IMR-90 (cell line): ENCODE data around the gene ADAMTSL1. TPM values are rescaled to one million over a fixed set of nuclear protein-coding genes. Genes with fewer than 3 reads are reported as not detected.

Source experiments
- ATAC-seq: fragments of 200-7000 bp; cut with Tn5 transposase; 2 replicates; pipeline ENCODE4 v1.9.1; 2020; ENCODE audit warnings: low read depth, mild to moderate bottlenecking, moderate library complexity
- BruUV-seq: library from RNA; stranded (reverse); fragments of 400-500 nt; replicated peaks from 2 replicates; lab custom pipeline; 2021; lab: Mats Ljungman, UMichigan
- CTCF ChIA-PET: fragments of 300-600 bp; formaldehyde crosslinking; extraction: SDS; loops from one replicate; lab custom pipeline; 2021; ENCODE audit warnings: antibody characterized with exemption; lab: Yijun Ruan, JAX
- POLR2A ChIA-PET: fragments of 300-600 bp; sonication (Branson Sonifier 250); formaldehyde crosslinking; loops from one replicate; lab custom pipeline; 2022; ENCODE audit warnings: antibody characterized with exemption; ENCODE audit not compliant: unreplicated experiment; lab: Charles Lee
- DNase-seq: peaks from one replicate; pipeline ENCODE4 v3.0.0; 2013
- H2AFZ ChIP-seq: replicated peaks from 2 replicates; pipeline ENCODE3; 2013; ENCODE audit warnings: low read length, mild to moderate bottlenecking; ENCODE audit not compliant: poor library complexity
- H2AK5ac ChIP-seq: 2 replicates; pipeline ENCODE4 v1.6.1; 2013; ENCODE audit warnings: low read depth, low read length, inconsistent platforms
- H2AK9ac ChIP-seq: replicated peaks from 2 replicates; pipeline ENCODE3; 2013; ENCODE audit warnings: mild to moderate bottlenecking, low read depth, low read length, moderate library complexity; ENCODE audit not compliant: poor library complexity
- H2BK120ac ChIP-seq: 2 replicates; pipeline ENCODE4 v1.6.1; 2013; ENCODE audit warnings: low read depth, low read length, inconsistent platforms
- H2BK15ac ChIP-seq: 3 replicates; pipeline ENCODE4 v1.6.1; 2013; ENCODE audit warnings: low read depth, low read length, inconsistent platforms
- H2BK20ac ChIP-seq: 2 replicates; pipeline ENCODE4 v1.6.1; 2013; ENCODE audit warnings: low read depth, mild to moderate bottlenecking, inconsistent platforms, low read length, moderate library complexity
- H2BK5ac ChIP-seq: 2 replicates; pipeline ENCODE4 v1.6.1; 2013; ENCODE audit warnings: mild to moderate bottlenecking, low read depth, low read length, inconsistent platforms; ENCODE audit not compliant: poor library complexity, severe bottlenecking
- H3K14ac ChIP-seq: replicated peaks from 2 replicates; pipeline ENCODE4 v1.6.1; 2013; ENCODE audit warnings: low read depth, low read length, inconsistent platforms
- H3K18ac ChIP-seq: 2 replicates; pipeline ENCODE4 v1.6.1; 2013; ENCODE audit warnings: low read depth, low read length, control low read depth
- H3K23ac ChIP-seq: 2 replicates; pipeline ENCODE4 v1.6.1; 2013; ENCODE audit warnings: low read depth, low read length, inconsistent platforms
- H3K27ac ChIP-seq: 2 replicates; pipeline ENCODE4 v1.5.1; 2013; ENCODE audit warnings: mild to moderate bottlenecking, control low read depth, low read length; ENCODE audit not compliant: insufficient read depth
- H3K27me3 ChIP-seq: 2 replicates; pipeline ENCODE4 v1.6.1; 2013; ENCODE audit warnings: low read length; ENCODE audit not compliant: control insufficient read depth, insufficient read depth
- H3K36me3 ChIP-seq: 2 replicates; pipeline ENCODE4 v1.6.1; 2013; ENCODE audit warnings: low read length, mixed read lengths; ENCODE audit not compliant: control insufficient read depth, insufficient read depth
- H3K4ac ChIP-seq: 2 replicates; pipeline ENCODE4 v1.6.1; 2013; ENCODE audit warnings: low read depth, low read length, inconsistent platforms
- H3K4me1 ChIP-seq: 2 replicates; pipeline ENCODE4 v1.6.1; 2013; ENCODE audit warnings: low read length, mixed read lengths; ENCODE audit not compliant: control insufficient read depth, insufficient read depth
- H3K4me2 ChIP-seq: 2 replicates; pipeline ENCODE4 v1.6.1; 2013; ENCODE audit warnings: low read depth, mild to moderate bottlenecking, control low read depth, low read length, moderate library complexity
- H3K4me3 ChIP-seq: 2 replicates; pipeline ENCODE4 v1.5.1; 2013; ENCODE audit warnings: low read depth, mild to moderate bottlenecking, control low read depth, low read length, moderate library complexity; ENCODE audit not compliant: insufficient read depth
- H3K56ac ChIP-seq: 2 replicates; pipeline ENCODE4 v1.6.1; 2013; ENCODE audit warnings: low read length, inconsistent platforms; ENCODE audit not compliant: insufficient read depth; ENCODE audit errors: extremely low read depth
- H3K79me1 ChIP-seq, 2 experiments: 2 replicates each; pipeline ENCODE4 v1.6.1; 2013; ENCODE audit warnings: low read length in 2 of 2, inconsistent platforms in 1 of 2, low read depth in 1 of 2
- H3K9ac ChIP-seq: 2 replicates; pipeline ENCODE4 v1.6.1; 2013; ENCODE audit warnings: low read depth, low read length, control low read depth
- H3K9me1 ChIP-seq: 2 replicates; pipeline ENCODE4 v1.6.1; 2013; ENCODE audit warnings: low read length, inconsistent platforms; ENCODE audit not compliant: insufficient read depth
- H3K9me3 ChIP-seq: 2 replicates; pipeline ENCODE4 v1.6.1; 2013; ENCODE audit warnings: low read length; ENCODE audit not compliant: control insufficient read depth, insufficient read depth
- H4K20me1 ChIP-seq: 2 replicates; pipeline ENCODE4 v1.6.1; 2013; ENCODE audit warnings: low read length, inconsistent platforms; ENCODE audit not compliant: insufficient read depth
- H4K5ac ChIP-seq: 2 replicates; pipeline ENCODE4 v1.6.1; 2013; ENCODE audit warnings: mild to moderate bottlenecking, low read depth, low read length, control low read depth
- H4K8ac ChIP-seq, 2 experiments: 2 replicates each; pipeline ENCODE4 v1.6.1; 2013; ENCODE audit warnings: low read depth in 2 of 2, low read length in 2 of 2, control low read depth in 1 of 2, inconsistent platforms in 1 of 2
- H4K91ac ChIP-seq: 2 replicates; pipeline ENCODE4 v1.6.1; 2013; ENCODE audit warnings: low read depth, low read length, inconsistent platforms; ENCODE audit not compliant: insufficient read depth
- BHLHE40 ChIP-seq: fragments of 150-350 bp; IDR thresholded peaks from 2 replicates; pipeline ENCODE4 v1.6.1; 2016; ENCODE audit warnings: mild to moderate bottlenecking, low read depth, low read length
- CEBPB ChIP-seq: IDR thresholded peaks from 2 replicates; pipeline ENCODE4 v1.6.1; 2012; ENCODE audit warnings: low read depth, low read length, improper control_type of control experiment
- ELK1 ChIP-seq: fragments of 150-350 bp; IDR thresholded peaks from 2 replicates; pipeline ENCODE4 v1.6.1; 2016; ENCODE audit warnings: low read depth, mild to moderate bottlenecking, low read length, moderate library complexity, borderline replicate concordance
- FOS ChIP-seq: fragments of 150-350 bp; IDR thresholded peaks from 2 replicates; pipeline ENCODE4 v1.6.1; 2016; ENCODE audit warnings: low read depth, low read length
- RFX5 ChIP-seq: IDR thresholded peaks from 2 replicates; pipeline ENCODE4 v1.8.0; 2012; ENCODE audit warnings: low read depth, mild to moderate bottlenecking, low read length, moderate library complexity
- WGBS, 2 experiments: methylation state at CpG; one replicate each; pipeline versions ENCODE4 v1.1.5 to v1.1.7; 2013; ENCODE audit warnings: missing lambda C conversion rate in 2 of 2; ENCODE audit not compliant: insufficient read length in 1 of 2; ENCODE audit errors: extremely low coverage in 2 of 2; 5-methylcytosine and 5-hydroxymethylcytosine counted together
- dilution Hi-C: fragments of 300-500 bp; cut with HindIII; formaldehyde crosslinking; loops from one replicate; pipeline ENCODE4 v1.14.3; 2018; ENCODE audit warnings: low sequenced_read_pairs; ENCODE audit not compliant: unreplicated experiment
- in situ Hi-C: fragments of 300-500 bp; cut with MboI; formaldehyde crosslinking; loops from 3 replicates; pipeline ENCODE4 v1.14.3; 2019; ENCODE audit warnings: low sequenced_read_pairs, inconsistent platforms, mixed read lengths
- intact Hi-C: fragments of 100-400 bp; cut with micrococcal nuclease; formaldehyde crosslinking; loops from 2 replicates; pipeline ENCODE4 v1.10.0; 2022
- polyA plus RNA-seq, 3 experiments: library from polyadenylated mRNA; depleted of rRNA; stranded (reverse); fragments of >200 nt; gene quantifications; 2 replicates each; pipeline ENCODE4 v1.2.3, GENCODE V29; 2012; ENCODE audit warnings: low replicate concordance in 1 of 3
- total RNA-seq: library from RNA; depleted of rRNA; stranded (reverse); fragments of >200 nt; gene quantifications from 2 replicates; pipeline ENCODE4 v1.2.3, GENCODE V29; 2012

The ADAMTSL1 gene
- total and polyA plus RNA-seq, 2 of the 4 experiments (the other 2 are of a cell fraction) = 38.2 to 62.2 TPM

DNA sequence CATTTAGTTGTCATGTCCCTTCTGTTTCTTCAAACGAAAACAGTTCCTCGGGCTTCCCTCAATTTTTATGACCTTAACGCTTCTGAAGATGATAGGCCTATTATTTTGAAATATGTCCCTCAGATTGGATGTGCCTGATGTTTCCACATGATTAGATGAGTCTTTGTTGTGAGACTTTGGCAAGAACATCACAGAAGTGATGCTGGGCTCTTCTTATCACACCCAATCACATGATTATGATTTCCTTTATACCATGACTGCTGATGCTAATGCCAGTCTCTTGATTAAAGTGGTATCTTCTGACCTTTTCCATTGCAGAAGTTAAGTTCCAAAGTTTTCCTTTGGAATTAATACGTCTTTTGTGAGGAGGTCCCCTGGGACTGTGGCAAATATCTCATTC, 383.4 kb downstream of the ADAMTSL1 start:
- ChIA-PET CTCF (no interaction called here), POLR2A (no interaction called here)
- ATAC-seq = no peak
- no peak overlapping the region for H4K91ac ChIP-seq
- dilution Hi-C loops (no loop called here), intact Hi-C loops (no loop called here), in situ Hi-C loops (no loop called here)
- no peak overlapping the region for H2BK5ac ChIP-seq
- H3K14ac ChIP-seq = no peak overlapping the region
- no peak overlapping the region for H2AK5ac ChIP-seq
- no peaks in the 10 kb centered on the region for H3K27me3 ChIP-seq
- H3K9me3 ChIP-seq = no peaks in the 10 kb centered on the region
- H2BK15ac ChIP-seq = no peak overlapping the region
- BruUV-seq = no TSS peak
- DNase-seq = no peak
- no peak overlapping the region for H3K4ac ChIP-seq
- no peak overlapping the region for H2BK20ac ChIP-seq
- H2BK120ac ChIP-seq = no peak overlapping the region
- no peaks in the 10 kb centered on the region for H3K9me1 ChIP-seq
- H3K9ac ChIP-seq = no peak overlapping the region
- H3K4me2 ChIP-seq = no peak overlapping the region
- no peaks in the 10 kb centered on the region for H4K20me1 ChIP-seq
- no peak overlapping the region for H4K5ac ChIP-seq
- H3K27ac ChIP-seq = no peak overlapping the region
- no peaks in the 10 kb centered on the region for H3K79me1 ChIP-seq
- no peak overlapping the region for H3K23ac ChIP-seq
- H2AFZ ChIP-seq = no peak overlapping the region
- peaks cover 4% of the 10 kb centered on the region; the same call in 1 of the 2 replicates for H3K4me1 ChIP-seq
- H3K18ac ChIP-seq = no peak overlapping the region
- WGBS, 2 experiments = no CpG with 5 or more reads among the region's 4 CpGs
- no peak overlapping the region for H4K8ac ChIP-seq
- no peak overlapping the region for H2AK9ac ChIP-seq
- no peaks in the 10 kb centered on the region for H3K36me3 ChIP-seq
- no peak overlapping the region for H3K56ac ChIP-seq
- no peak overlapping the region for H3K4me3 ChIP-seq
- TF ChIP-seq BHLHE40 = no peak
- no peak for TF ChIP-seq CEBPB
- TF ChIP-seq RFX5 = no peak
- no peak for TF ChIP-seq FOS
- TF ChIP-seq ELK1 = no peak
